H4 (cell line): ENCODE measurements around the gene BEAN1. TPM values are rescaled to one million over a fixed set of nuclear protein-coding genes. Genes with fewer than 3 reads are reported as not detected.

Experiments
- DNase-seq: peaks from one replicate; pipeline ENCODE4 v3.0.0-alpha.2; 2015; ENCODE audit warnings: low spot score
- total RNA-seq: library from RNA; depleted of rRNA; stranded (reverse); fragments of >200 nt; shearing (Covaris generic); gene quantifications from 2 replicates; pipeline ENCODE4 v1.2.3, GENCODE V29; 2014; rRNA removed

BEAN1 gene
- total RNA-seq, 1 experiment from 2014 or later: 0.89 TPM

GRCh38 chr16:66521951-66522771 is 95.1 kb downstream of the BEAN1 start:
- peak; percentile 98 for DNase-seq

DNA sequence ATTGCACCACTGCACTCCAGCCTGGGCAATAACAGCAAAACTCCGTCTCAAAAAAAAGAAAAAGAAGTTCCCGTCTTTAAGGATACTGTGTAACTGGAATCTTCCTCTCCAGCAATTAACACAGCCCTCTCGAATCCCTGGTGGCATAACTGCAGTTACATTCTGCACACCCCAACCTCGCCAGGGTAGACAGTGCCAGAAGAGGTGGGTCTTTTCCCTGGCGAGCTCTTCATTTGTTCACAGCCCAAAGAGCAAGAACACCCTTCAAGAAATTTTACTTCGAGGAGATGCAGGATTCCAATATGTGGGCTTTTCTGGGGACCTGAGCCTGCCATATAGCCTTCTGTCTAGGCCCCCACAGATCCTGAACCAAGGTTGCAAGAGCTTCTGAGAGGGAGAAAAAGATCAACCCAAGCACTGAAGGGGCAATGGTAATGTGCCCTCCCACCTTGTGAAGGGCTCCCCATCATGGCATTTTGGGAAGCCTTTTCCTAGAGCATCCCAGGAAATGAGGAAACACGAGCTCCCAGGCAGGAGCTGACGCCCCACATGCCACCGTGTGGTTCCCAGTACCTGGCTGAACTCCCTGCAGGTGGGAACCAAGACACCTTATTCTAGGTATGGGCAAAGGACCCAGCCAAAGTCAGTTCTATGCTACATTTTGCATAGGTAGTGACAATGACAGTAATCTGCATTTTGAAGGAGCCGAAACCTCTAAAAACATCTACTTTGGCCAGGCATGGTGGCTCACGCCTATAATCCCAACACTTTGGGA is 95.9 kb downstream of the BEAN1 start:
- DNase-seq: no peak

GRCh38 chr16:66523861-66524354 is 96.8 kb downstream of the BEAN1 start:
- no peak for DNase-seq

- no peak for DNase-seq
Measured at GRCh38 chr16:66524601-66525164, 97.6 kb downstream of the BEAN1 start.

DNA sequence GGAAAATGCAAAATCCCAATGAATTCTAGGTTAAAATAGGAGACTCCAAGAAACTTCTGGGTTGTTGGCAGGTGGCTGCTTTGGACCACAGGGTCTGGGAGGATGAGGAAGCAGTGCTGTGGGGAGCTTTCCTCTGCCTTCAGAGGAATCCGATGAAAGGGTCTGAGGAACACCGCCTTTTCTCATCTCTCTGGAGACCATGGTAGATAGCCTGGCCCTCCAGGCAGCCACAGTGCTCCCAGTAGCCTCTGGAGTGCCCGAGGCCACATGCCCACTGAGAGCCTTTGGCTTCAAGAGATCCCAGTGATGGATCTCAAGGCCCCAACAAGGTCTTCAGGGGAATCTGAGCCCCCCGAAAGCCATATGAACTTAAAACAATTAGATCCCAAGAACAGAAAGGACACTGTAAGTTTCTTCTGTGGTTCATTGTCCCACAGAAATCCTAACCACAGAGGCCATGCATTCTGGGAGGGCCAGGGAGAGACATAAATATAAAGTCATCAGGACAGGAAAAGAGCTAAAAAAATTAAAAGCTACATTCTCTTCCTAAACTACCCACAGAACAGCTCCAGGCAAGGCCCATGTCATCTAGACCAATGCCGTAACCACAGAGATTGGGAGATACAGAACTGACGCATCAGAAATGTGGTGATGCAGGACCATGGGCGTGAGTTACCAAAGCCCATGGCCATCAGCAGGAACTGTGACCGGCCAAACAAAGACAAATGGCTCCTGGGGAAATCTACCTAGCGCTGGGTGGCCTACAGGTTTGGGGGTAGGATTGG is 98.5 kb downstream of the BEAN1 start:
- peak; percentile 95 for DNase-seq

GRCh38 chr16:66528294-66528693 is 101.2 kb downstream of the BEAN1 start:
- no peak for DNase-seq

DNA sequence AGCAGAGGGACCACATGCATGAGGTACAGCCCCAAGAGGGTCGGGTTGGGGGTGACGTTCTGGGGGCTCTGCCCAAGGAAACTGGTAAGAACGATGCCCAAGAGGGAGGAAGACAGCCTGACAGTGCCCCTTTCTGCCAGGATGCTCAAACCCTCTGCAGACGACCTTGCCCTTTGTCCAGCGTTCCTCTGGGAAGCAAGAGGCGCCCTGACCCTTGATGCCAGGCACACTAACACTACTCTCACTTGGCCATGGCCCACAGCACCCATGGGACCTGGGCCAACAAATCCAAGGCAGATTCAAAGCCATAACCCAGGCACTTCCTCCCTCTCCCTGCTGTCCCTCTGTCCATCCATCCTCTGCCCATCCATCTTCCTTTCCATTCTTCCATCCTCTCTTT is 102.4 kb downstream of the BEAN1 start:
- no peak for DNase-seq

Other genes with a start within 250 kb of the BEAN1 start
- not detected in 2 replicates for gene CDH5, start 60.6 kb upstream of the BEAN1 start, total RNA-seq
- 12.0 and 15.5 TPM in 2 replicates for gene TK2, start 122.8 kb downstream of the BEAN1 start, total RNA-seq
- 158 and 163 TPM in 2 replicates for gene CKLF, start 125.3 kb downstream of the BEAN1 start, total RNA-seq
- gene CMTM1, start 139.1 kb downstream of the BEAN1 start, total RNA-seq: 0.85 and 1.1 TPM in 2 replicates
- not detected in 2 replicates for gene CMTM2, start 152.2 kb downstream of the BEAN1 start, total RNA-seq
- 20.0 and 29.8 TPM in 2 replicates for gene CMTM3, start 177.4 kb downstream of the BEAN1 start, total RNA-seq